Cardiac muscle cell (in vitro differentiated cells and primary cell): Measurements from ENCODE around the gene USP12. TPM values are rescaled to one million over a fixed set of nuclear protein-coding genes. Genes with fewer than 3 reads are reported as not detected.
A peak's percentile ranks its signal among the peaks of the same experiment; 100 is the strongest.

Experiments used
- DNase-seq, 2 donors: peaks; one replicate each; pipeline versions ENCODE4 v3.0.0 to v3.0.0-alpha.2; 2010 to 2017; ENCODE audit warnings: low read depth in 1 of 2, low spot score in 1 of 2
- H3K27ac ChIP-seq: fragments of 200-600 bp; sonication (generic); 2 replicates; pipeline ENCODE4 v1.5.1; 2016
- H3K27me3 ChIP-seq: fragments of 200-600 bp; sonication (generic); 2 replicates; pipeline ENCODE4 v1.6.0; 2016; ENCODE audit warnings: control low read depth
- H3K36me3 ChIP-seq: fragments of 200-600 bp; sonication (generic); 2 replicates; pipeline ENCODE4 v1.5.1; 2016; ENCODE audit warnings: control low read depth
- H3K4me1 ChIP-seq: fragments of 200-600 bp; sonication (generic); 2 replicates; pipeline ENCODE4 v1.8.1; 2017; ENCODE audit warnings: low read depth, mild to moderate bottlenecking, mixed run types
- H3K4me3 ChIP-seq: fragments of 200-600 bp; sonication (generic); 2 replicates; pipeline ENCODE4 v1.5.1; 2016; ENCODE audit warnings: mild to moderate bottlenecking
- H3K9me3 ChIP-seq: fragments of 200-600 bp; sonication (generic); 2 replicates; pipeline ENCODE4 v1.5.1; 2017; ENCODE audit warnings: low read depth, mild to moderate bottlenecking, control low read depth
- polyA plus RNA-seq: library from polyadenylated mRNA; unstranded; fragments of >200 nt; fragmentation: Nextera tagmentation; extraction: Ambion mirVana; gene quantifications from 2 replicates; pipeline ENCODE4 v1.2.1, GENCODE V29; 2016
- total RNA-seq: library from RNA; depleted of rRNA; stranded (reverse); fragments of >200 nt; gene quantifications from 2 replicates; pipeline ENCODE4 v1.2.3, GENCODE V29; 2016
- TF ChIP-seq, protein P1 (sequence below): IDR thresholded peaks from 2 replicates; pipeline ENCODE4 v1.5.1; 2012; ENCODE audit warnings: low read depth, mild to moderate bottlenecking, low read length

USP12 gene
- total and polyA plus RNA-seq, 2 experiments from 2014 or later = 7.5 to 10.1 TPM

DNA sequence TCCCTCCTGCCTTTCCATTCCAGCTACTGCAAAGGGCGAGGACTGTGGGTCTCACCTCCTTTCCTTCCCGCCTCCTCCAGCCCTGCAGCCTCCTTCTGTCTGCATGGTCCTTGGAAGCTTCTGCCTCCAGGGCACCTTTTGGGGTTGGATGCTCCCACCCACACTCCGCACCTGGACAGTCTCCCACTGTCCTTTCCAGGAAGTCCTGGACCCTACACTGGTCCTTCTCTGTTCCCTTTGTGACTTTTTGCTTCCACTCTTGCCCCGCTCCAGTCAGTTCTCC, 130.8 kb downstream of the USP12 start:
- Histone ChIP-seq H3K36me3 (no peaks in the 10 kb centered on the region), H3K4me3 (no peak overlapping the region), H3K4me1 (peaks cover 11% of the 10 kb centered on the region), H3K27ac (no peak overlapping the region), H3K9me3 (no peaks in the 10 kb centered on the region), H3K27me3 (no peaks in the 10 kb centered on the region)
- TF ChIP-seq, protein P1, sequence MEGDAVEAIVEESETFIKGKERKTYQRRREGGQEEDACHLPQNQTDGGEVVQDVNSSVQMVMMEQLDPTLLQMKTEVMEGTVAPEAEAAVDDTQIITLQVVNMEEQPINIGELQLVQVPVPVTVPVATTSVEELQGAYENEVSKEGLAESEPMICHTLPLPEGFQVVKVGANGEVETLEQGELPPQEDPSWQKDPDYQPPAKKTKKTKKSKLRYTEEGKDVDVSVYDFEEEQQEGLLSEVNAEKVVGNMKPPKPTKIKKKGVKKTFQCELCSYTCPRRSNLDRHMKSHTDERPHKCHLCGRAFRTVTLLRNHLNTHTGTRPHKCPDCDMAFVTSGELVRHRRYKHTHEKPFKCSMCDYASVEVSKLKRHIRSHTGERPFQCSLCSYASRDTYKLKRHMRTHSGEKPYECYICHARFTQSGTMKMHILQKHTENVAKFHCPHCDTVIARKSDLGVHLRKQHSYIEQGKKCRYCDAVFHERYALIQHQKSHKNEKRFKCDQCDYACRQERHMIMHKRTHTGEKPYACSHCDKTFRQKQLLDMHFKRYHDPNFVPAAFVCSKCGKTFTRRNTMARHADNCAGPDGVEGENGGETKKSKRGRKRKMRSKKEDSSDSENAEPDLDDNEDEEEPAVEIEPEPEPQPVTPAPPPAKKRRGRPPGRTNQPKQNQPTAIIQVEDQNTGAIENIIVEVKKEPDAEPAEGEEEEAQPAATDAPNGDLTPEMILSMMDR = no peak
- no peak for DNase-seq

DNA sequence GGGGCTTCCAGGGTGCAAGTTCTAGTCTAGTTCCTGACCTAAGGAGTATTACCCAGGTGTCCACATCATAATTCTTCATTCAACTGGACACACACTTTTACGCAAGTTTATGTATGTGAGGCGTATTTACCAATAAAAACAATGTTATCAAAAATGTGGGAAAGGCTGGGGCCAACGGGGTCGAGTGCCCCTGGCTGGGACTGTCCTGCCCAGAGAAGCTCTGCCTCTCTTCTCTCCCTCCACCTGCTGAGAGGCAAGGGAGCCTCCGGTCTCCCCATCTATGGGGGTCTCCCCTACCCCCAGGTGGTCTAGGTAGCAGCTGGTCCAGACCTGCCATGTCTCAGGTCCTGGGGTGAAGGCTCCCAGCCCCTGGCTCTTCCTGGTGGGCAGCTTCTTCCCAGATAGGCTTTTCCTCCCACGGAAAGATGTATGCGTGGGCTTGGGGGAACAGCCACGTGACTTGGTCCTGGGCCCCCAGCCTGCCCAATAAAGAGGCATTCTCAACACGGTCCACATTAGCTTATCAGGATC, 132.4 kb downstream of the USP12 start:
- Histone ChIP-seq H3K4me3 (no peak overlapping the region), H3K4me1 (peaks cover 20% of the 10 kb centered on the region), H3K27me3 (peaks cover 2% of the 10 kb centered on the region), H3K36me3 (no peaks in the 10 kb centered on the region), H3K9me3 (no peaks in the 10 kb centered on the region), H3K27ac (no peak overlapping the region)
- DNase-seq = no peak
- TF ChIP-seq, protein P1 = no peak

DNA sequence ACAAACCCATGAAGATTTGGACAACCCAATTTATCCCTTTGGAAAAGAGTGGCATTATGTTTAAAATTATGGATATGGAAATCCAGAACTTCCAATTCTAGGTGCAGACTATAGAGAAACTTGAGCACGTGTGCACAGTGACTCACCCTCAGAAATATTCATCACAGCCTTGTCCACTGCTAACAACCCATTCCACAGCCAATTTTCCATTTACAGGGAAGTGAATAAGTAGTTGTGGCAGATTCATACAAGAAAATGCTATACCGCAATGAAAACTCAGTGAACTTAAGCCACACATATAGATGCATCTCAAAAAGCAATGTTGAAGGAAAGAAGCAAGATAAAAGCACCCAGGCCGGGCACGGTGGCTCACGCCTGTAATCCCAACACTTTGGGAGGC, 133.3 kb downstream of the USP12 start:
- Histone ChIP-seq H3K27ac (no peak overlapping the region), H3K36me3 (no peaks in the 10 kb centered on the region), H3K4me3 (no peak overlapping the region), H3K4me1 (peaks cover 20% of the 10 kb centered on the region), H3K9me3 (no peaks in the 10 kb centered on the region), H3K27me3 (peaks cover 2% of the 10 kb centered on the region)
- peak in 1 of 2 donors; percentile 81 for DNase-seq
- TF ChIP-seq, protein P1 = no peak

DNA sequence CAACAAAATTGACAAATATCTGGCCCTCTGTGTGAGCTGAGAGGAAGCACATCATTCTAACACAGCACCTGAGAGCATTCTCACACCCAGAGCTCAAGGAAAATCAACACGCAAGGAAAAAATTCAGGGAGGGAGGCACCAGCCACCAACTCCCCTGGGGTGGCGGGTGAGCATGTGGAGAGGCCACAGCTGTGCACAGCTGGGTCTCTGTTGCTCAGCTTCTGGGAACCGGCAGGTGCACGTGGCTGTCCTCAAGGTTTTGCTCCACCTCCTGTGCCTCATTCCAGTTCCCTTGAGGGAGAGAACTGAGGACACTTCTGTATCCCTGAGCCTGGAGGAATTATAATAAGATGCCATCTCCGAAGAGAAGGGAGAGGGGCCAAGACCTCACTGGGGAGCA, 134.0 kb downstream of the USP12 start:
- H3K27me3 ChIP-seq = peaks cover 2% of the 10 kb centered on the region

DNA sequence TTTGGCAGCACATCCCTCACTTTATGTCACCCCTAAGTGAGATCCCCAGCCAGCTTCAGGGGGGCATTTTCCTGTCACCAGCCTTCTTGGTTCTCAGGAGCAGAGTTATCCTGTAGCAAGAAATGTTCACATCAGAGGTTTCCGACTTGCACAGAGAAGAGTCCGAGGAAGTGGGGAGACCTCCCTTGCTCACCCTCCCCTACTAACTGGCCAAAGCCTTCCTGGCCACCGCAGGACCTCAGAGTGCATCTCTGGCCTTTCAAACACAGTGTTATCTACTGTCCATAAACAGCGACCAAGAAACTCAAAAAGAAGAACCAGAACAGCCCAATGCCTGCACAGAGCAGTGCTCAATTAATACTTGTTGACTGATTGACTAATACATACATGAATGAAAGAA, 134.4 kb downstream of the USP12 start:
- Histone ChIP-seq H3K4me1 (peaks cover 20% of the 10 kb centered on the region), H3K27ac (no peak overlapping the region), H3K4me3 (no peak overlapping the region), H3K27me3 (peaks cover 2% of the 10 kb centered on the region), H3K9me3 (no peaks in the 10 kb centered on the region), H3K36me3 (no peaks in the 10 kb centered on the region)
- no peak for DNase-seq
- TF ChIP-seq, protein P1 = no peak

More for the DNA sequence above, 134.0 kb downstream of the USP12 start:
- H3K4me1 ChIP-seq = peaks cover 20% of the 10 kb centered on the region
- no peak for DNase-seq
- H3K27ac ChIP-seq = no peak overlapping the region
- no peaks in the 10 kb centered on the region for H3K9me3 ChIP-seq
- no peak overlapping the region for H3K4me3 ChIP-seq
- no peaks in the 10 kb centered on the region for H3K36me3 ChIP-seq
- TF ChIP-seq, protein P1 = no peak
